ENCODE data around the gene HS1BP3.

HS1BP3 gene

DNA sequence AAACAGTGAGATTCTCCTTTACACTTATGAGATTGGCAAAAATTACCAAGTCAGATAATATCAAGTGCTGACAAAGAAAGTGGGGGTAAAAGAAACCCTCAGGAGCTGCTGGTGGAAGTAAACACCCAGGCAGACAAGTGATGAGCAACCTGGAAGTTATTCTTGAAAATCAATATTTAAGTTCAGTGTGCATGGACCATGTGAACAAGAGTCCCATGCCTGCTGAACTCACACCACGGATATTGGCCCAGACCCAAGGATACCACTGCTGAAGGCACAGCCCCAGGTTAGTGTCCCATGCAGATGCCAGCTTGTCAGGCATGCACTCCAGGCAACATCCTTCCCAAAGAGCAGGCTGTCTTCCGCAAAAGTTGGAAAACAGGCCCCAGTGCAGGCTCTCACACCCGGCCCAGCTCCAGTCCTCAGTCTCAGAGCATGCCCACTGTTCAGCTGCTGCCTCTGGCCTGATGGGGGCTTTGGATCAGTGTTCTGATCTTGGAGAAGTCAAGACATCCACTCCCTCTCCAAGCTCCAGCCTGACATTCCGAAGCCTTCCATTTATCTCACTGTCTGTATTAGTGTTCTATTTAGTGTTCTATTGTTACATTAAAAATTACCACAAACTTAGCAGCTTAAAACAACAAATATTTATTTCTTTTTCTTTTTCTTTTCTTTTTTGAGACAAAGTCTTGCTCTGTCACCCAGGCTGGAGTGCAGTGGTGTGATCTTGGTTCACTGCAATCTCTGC, 70.0 kb downstream of the HS1BP3 start:
- DNase-seq, result no peak

DNA sequence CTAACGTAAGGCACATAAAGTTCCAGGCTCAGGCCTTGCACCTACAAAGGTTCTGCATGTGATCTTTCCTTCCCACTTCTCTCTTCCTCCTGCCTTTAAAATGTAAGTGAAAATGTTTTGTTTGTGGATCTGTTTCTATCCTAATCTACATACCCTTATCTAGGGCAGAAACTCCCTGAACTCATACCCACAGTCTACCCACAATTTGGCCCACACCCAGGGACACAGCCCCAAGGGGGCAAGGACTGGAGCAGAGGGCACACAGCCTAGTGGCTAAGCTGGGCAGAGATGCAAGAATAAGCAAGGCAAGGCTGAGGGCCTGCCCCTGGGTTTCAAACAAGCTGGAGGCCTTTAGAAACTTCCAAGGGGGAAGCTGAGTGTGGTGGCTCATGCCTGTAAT, 71.0 kb downstream of the HS1BP3 start:
- DNase-seq, result no peak

DNA sequence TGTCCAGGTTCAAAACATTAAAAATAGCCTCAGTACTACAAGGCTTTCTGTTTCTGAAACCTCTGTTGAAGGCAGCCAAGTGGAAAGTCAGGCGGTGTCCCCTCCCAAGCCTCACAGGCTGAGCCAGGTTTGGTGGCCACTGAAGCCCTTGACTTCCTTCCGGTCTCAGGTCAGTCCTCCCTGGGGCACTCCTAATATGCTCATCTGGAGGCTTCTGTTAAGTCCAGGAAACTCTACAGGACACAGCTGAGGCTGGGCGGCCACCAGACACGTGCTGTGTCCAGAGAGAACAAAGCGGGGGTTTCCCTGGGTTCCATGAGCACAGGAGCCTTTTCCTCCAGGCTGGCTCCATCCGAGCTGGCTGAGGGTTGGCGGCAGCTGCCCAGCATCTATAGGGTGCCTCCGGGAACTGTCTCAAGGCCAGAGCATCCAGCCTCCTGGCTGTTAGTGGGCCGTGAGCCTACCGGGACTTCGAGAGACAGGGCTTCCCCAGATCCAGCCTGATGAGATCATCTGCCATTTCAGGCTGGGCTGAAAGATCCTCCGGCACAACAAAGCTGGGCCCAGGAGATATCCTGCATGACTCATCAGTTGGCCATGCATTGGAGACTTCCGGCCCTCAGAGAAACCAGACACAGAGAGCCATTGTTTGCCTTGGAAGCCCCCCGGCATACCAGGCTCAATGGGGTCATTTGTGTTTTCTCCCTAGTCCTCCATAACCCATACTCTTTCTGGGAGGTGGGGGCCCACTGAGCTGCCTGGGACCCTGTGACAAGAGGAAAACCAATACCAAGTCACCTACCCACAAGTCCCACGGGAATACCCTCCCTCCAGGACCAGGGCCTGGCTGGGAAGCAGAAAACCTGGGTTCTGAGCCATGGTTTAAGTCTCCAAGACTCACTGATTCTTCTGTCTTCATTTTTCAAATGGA, 71.7 kb downstream of the HS1BP3 start:
- no peak for DNase-seq

DNA sequence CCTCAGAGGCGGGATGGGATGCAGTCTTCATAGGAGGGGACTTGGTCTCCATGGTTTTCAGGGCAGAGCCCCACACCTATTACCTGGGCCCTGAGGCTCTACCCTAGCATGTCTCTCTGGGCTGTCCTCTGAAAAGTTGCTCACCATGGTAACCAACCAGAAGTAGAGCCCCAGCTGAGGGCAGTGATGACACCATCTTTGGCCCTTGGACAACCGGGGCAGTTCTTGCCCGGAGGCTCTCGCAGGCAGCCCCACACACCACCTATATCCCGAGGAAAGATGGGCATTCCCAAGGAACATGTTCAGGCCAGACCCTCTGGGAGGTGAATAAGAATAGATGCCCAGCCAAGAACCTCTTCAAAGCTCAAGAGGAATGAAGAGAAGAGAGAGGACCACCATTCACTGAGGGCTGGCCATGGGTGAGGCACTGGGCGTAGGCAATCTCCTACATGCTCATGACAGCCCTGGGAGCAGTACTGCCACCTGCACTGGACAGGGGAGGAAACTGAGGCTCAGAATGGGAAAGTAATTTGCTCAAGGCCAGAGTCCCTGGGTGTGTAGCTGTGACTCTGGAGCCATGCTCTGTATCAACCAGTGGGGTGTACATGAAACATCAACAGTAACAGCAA, 72.5 kb downstream of the HS1BP3 start:
- no peak for DNase-seq

DNA sequence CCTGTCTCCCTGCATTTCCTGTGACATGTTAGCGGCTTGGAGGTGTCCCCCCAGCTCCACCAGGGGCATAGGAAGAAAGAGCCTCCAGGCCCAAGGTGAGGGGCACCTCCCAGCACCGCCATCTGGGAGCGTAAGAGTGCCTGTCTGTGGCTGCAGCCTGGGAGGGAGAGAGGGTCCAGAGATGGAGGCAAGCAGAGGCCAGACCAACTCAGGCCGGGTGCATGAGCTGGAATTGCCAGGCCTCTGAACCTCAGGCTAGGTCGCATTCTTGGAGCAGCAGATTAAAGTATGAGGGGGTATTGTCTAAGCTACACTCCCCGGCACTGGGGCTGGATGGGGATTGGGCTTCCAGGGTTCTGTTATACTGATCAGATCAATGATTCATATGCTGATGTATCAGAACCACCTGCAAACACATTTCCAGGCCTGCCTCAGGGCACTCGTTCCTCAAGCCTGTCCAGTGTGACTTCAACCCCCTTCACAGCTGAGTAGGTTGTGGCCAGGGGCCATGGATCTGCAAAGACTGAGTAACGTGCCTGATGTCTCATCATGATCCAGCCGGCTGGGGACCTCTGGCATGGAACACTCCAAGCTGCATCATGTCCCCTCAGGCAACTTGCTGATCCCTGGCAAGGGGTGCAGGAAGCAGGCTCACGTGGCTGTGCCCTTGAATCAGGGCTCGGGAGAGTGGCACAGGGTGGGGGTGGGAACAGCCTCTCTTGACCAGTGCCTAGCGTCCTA, 73.2 kb downstream of the HS1BP3 start:
- no peak for DNase-seq

DNA sequence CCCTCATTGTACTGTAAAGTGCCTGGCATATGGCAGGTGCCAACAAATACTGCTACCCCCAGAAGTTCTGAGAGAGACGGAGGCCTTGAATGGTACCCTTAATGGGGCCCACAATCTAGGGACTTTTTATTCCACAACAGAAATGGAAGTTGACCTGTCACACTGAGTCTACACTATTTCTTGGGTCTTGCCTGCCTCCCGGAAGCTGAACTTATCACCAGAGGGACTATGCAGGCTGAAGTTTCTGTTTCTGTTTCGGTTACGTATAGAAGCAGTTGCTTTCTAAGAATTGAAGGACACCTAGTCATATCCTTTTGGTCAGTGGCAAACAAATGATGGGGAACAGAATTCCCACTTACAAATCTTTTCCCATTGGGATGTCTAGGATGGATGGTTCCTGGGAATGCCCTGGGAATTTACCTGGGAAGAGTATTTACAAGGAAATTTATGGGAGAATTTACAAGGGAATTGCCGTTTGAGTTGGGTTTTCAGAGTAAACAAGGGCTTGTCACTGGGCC, 74.2 kb downstream of the HS1BP3 start:
- no peak for DNase-seq

DNA sequence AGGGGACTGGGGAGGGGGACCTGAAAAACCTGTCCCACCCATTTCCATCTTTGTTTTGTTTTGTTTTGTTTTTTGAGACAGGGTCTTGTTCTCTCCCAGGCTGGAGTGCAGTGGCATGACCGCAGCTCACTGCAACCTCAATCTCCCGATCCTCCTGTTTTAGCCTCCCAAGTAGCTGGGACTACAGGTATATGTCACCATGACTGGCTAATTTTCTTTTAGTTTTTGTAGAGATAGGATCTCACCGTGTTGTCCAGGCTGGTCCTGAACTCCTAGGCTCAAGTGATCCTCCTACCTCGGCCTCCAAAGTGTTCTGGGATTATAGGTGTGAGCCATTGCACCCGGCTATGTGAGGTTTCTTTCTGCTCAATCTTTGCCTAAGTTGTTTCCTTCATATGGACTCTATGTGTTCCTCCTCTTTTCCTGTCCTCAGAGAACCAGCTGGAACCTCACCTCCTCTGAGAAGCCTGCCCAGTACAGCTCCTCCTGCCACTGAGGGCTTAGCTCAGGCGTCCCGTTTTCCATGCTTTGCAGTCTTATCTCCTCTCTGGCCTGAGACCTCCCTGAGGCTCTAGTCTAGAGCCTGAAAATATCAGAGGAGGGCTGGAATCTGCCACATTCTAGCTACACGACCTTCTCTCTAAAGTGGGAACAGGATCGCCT, 74.8 kb downstream of the HS1BP3 start:
- no peak for DNase-seq

DNA sequence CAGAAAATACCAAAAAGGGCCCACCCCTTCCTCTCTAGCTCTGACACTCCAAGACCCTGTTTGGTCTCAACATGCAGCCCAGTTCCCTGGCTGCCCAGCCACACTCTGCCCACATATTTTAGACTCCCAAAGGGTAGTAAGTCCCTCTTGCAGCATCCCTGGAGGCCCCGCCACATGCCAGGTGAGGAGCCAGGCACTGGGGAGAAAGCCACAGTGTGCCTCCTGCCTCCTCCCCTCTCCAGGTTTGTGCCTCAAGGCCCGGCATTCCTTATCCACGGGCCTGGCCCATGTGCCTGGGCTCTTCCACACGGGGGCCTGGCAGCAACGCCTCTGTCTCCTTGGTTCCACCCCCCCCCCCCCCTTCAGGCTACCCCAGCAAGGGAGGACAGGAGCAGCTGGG, 75.5 kb downstream of the HS1BP3 start:
- no peak for DNase-seq

DNA sequence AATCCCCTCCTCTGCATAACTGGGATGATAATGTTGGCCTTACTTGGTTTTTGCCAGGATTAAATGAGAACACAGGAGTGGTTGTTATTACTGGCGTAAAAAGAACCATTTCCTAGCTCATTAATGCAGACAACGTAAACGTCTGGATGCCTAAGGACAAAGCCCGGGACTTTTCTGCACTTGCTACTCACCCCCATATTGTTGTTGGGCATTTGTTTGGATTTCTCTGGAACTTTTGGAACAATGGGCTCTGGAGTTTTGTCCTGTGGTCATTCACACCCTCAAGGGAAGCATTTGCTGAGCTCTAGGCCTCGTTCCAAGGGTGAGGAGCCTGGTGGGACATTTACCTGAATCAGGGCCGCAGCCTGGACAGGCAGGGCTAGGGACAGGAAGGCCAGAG, 76.0 kb downstream of the HS1BP3 start:
- DNase-seq, result no peak

DNA sequence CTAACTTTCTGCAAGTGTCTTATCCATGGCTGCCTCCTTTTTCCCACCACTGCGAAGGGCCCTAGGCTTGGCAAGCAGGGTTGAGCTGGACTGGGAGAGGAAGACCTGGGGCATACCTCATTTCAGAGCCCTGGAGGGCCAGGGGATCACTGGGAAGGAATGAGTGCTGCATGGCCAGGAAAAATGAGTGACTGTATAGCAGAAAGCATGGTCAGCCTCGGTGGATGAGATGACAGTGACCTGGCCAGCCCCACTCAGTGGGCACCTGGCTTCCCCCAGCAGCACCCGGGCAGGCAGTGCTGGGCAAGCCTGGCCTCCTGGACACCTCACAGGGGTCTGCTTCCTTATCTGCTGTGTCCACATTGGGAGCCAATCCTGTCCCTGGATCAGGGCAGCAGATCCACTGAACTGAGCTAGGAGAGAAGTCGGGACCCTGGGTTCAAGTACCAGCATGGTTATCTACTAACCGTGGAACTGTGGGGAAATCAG, 76.4 kb downstream of the HS1BP3 start:
- no peak for DNase-seq

DNA sequence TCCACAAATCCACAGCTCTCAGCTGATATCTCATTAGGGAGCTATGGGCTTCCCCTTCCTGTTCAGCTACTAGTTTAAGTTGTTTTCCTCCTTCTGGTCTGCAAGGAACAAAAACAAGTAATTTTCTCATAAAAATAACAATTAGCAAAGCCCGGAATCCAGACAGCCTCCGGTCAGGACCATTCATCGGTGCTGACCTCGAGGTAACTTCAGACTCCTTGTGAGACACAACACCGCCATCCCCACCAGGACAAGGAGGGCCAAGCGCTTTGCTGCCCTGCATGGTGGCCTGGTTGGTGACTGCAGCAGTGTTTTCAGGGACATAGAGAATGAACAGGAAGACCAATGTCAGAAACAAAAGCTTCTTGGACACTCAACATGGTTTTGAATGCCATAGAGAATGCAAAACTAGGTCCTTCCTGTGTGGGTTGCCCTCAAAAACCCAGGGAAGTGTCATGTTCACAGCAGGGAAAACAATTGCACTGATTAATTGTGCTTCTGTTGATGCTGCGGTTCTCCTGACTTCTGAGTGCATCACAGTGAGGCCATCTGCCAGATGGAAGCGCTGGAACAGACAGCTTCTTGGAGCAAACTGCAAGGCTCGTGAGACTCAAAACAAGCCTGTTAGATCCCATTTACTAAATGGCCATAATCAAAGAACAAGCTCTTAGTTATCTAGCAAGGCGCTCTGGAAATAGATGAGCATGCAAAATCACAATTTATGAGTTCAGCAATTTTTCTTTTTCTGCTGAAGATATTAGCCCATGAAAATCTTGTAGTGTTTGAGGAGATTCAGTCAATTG, 77.1 kb downstream of the HS1BP3 start:
- DNase-seq, result no peak

DNA sequence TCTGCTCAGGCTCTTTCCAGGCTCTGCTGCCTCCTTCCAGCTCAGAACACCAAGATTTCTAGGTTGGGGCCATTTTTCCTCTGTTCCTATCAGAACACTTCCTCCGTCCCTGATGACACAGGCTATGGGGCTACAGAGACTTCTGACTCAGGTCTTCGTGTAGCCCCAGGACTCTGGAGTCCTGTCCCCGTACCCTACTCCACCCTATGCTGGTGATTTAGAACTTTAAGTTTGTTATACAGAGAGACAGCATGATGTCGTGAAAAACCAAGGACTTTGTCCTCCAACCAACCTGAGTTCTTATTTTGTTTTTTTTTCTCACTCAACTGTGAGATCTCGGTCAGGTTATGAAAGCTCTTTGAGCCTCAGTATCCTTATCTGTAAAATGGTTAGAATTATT, 78.7 kb downstream of the HS1BP3 start:
- no peak for DNase-seq

DNA sequence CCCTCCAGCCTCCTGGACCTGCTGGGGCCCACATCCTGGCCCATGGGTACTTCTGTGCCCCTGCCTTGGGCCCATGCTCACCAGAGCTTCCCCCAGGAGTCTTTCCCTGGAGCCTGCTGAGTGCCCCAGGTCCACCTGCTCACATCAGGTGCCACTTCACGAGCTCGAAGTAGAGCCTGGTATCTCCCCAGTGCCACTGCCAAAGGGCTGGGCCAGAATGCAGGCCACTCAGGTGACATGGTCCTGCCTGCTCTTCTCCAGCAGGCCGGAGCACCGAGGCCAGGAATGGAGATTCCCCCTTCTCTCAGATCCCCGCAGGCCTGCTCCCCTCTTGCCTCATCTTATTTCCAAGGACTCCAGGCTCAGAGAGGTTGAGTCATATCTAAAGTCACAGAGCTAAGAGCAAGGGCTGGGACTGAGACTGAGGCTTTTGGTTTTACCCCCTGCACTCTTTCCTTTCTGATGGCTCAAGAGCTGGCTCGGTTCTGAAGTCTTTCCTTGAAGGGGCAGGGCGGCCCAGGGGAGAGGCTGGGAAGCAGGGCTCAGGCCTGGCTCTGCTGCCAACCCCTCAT, 79.2 kb downstream of the HS1BP3 start:
- no peak for DNase-seq

DNA sequence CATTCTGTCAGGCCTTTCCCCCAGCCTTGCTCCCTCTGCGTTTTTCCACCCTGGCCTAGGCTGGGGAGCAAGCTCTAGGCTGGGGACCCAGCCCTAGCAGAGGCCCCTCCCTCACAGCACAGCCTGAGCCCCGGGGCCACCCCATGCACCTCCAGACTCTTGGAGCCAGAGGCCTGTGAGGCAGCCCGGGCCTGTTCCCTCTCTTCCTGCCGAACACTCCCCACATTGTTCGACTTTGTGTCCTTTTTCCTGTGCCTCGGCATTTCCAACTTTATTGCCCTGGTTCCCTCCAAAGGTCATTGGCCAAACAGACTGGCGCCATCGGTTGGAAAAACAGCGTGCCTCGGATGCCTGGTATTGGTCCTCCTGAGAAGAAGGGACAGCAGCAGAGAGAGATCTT, 79.7 kb downstream of the HS1BP3 start:
- DNase-seq, result no peak

DNA sequence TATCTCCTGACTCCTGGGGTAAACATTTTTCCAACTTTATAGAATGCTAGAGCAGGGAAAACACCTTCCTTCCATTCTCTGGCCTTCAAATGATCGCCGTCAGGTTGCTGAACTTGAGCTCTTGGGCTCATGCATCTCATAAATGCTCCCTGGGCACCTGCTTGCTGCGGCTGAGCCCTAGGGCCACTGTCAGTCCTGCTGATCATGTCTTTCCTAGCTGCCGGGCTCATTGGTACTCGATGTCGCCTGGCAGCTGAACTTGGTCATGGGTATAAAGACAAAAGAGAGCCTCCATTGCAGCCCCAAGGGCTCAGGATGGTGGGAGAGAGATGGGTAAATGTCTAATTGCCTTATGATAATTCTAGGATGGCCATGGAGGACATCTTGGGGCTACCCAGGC, 80.6 kb downstream of the HS1BP3 start:
- DNase-seq, result no peak

DNA sequence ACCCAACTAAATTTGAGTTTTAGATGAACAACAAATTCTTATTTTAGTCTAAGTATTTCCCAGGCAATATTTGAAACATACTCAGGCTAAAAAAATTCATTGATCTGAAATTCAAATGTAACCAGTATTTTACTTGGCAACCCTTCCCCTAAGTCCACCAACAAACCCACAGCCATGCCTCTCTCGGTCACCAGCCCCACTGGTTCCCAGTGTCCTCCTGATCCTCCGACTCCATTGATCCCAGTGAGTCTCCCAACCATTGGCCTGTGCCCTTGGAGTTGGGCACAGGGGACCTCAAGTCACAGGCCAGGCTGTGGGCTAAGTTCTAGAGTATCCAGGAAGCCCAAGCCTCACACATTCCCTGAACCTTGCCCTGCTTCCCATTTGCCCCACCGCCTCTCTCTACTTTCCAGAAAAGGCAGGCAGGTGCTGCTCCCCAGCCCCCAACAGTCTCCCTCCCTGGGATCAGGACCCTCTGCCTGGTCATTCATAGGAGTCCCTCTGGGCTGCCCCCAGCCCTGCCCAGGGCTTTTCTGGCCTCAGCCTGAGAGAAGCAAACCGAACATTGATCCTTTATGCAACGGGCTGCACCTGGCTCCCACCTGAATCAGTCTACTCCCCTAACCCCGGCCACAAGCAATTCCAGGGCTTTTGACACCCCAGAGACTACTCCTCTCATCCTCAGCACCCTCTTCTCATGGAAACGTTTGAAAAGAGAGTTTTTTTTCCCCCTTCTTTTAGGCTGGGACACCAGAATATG, 81.3 kb downstream of the HS1BP3 start:
- no peak for DNase-seq

DNA sequence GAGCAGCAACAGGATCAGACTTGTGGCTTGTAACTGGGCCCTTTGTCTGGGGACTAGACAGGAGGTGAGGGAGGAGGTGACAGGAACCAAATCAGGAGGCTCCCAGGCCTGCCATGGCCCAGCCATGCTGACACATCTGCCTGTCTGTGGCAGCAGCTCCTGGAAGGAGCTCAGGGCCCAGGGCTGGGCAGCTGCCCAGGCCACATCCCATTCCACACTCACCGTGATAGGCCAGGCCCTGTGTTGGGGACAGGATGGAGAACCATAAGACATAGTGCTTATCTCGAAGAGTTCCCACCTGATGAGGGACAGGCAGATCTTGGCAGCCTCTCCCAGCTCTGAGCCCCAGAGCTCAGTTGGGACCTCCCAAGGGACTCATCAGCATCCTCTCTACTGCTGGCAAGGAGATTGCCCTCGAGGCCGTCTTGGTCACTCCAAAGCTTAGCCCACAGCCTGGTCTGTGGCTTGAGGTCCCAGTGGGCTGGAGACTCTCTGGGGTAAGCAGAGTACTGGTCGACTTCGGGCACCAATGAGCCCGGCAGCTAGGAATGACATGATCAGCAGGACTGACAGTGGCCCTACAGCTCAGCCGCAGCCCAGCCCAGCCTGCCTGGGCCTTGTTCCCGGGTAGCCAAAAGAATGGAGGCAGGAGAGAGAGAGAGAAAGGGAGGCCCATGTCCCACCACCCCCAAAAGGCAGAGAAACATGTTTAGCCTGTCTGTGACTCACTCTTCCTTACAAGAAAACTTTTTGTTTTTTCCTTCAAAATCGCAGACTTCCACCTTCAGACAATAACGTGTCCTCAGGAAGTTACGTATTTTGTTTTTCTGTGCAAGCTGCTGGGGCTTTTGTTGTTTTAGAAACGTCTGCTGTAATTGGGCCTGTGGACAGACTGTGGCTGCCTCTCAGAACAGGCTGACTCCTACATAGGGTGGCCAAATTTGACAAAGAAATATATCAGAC, 82.1 kb downstream of the HS1BP3 start:
- DNase-seq, result no peak

DNA sequence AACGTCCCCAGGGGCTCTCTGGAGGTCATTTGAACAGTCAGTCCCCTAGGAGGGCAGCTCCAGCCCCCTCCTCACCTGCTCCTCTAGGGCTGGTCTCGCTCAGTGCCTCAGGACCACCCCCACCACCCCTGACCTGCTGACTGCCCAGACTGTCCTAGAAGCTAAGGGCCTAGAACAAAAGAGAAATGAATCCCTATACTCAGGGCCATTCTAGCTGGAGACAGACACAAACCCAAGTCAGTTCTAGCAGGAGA, 83.0 kb downstream of the HS1BP3 start:
- DNase-seq, result no peak

Data from activated T-cell treated with anti-CD3 and anti-CD28 coated beads, Interleukin-2, amount 50 U/mL, for 1 hour (primary cell).